ENCODE measurements around the gene MBD3L1. TPM values are rescaled to one million over a fixed set of nuclear protein-coding genes. Genes with fewer than 3 reads are reported as not detected.
A peak's percentile ranks its signal among the peaks of the same experiment; 100 is the strongest.

MBD3L1 gene
- total and polyA plus RNA-seq, 12 donors, result not detected

- no peak for DNase-seq
- no peaks in the 10 kb centered on the region for H3K4me1 ChIP-seq (replicated peaks in 1 of 2)
- no peak overlapping the region for H3K4me3 ChIP-seq
- no peaks in the 10 kb centered on the region for H3K27me3 ChIP-seq
- 94 to 100% (median 98%) methylated on average over 3 to 5 of the region's 5 CpGs for WGBS, 4 donors
- H3K9me3 ChIP-seq (replicated peaks in 1 of 3), result peaks cover 0 to 16% (median 10%) of the 10 kb centered on the region in 3 donors
- peaks cover 0 to 70% of the 10 kb centered on the region in 2 donors for H3K36me3 ChIP-seq (replicated peaks in 1 of 2)
- TF ChIP-seq CTCF (IDR thresholded peaks at IDR 0.05), result no peak
- no peak overlapping the region for H3K27ac ChIP-seq
- intact Hi-C loops (cut with DNase I), result no loop called here
These were observed 10.4 kb upstream of the MBD3L1 start for GRCh38 chr19:8821748-8822241.

- H3K4me1 ChIP-seq (replicated peaks in 1 of 2), result peaks cover 3% of the 10 kb centered on the region in 2 donors
- peaks cover 0 to 30% of the 10 kb centered on the region in 2 donors for H3K36me3 ChIP-seq (replicated peaks in 1 of 2)
- no peak overlapping the region for H3K4me3 ChIP-seq
- intact Hi-C loops (cut with DNase I), result no loop called here
- TF ChIP-seq POLR2A (IDR thresholded peaks at IDR 0.05) (no peak), CTCF (IDR thresholded peaks at IDR 0.05) (no peak)
- no peaks in the 10 kb centered on the region for H3K9me3 ChIP-seq (replicated peaks in 1 of 3)
- DNase-seq, result no peak
- WGBS, 4 donors, result 92 to 98% (median 97%) methylated on average over 4 to 5 of the region's 5 CpGs
- no peaks in the 10 kb centered on the region for H3K27me3 ChIP-seq
- H3K27ac ChIP-seq, result no peak overlapping the region
These were observed 5.8 kb upstream of the MBD3L1 start for GRCh38 chr19:8826371-8826770.

- intact Hi-C loops (cut with DNase I), result no loop called here
- H3K36me3 ChIP-seq (replicated peaks in 1 of 2), result peaks cover 0 to 21% of the 10 kb centered on the region in 2 donors
- peaks cover 6% of the 10 kb centered on the region in 2 donors for H3K4me1 ChIP-seq (replicated peaks in 1 of 2)
These were observed 4.9 kb upstream of the MBD3L1 start for GRCh38 chr19:8827277-8827676.

GRCh38 chr19:8831373-8831772, 804 bp upstream of the MBD3L1 start:
- WGBS, 4 donors, result 43 to 56% (median 51%) methylated on average over 5 to 6 of the region's 6 CpGs
- H3K27ac ChIP-seq, result peak overlapping the region in 3 of 5 donors; percentile 92 to 97 (median 96)
- H3K9me3 ChIP-seq (replicated peaks in 1 of 3), result no peaks in the 10 kb centered on the region
- no peaks in the 10 kb centered on the region for H3K36me3 ChIP-seq (replicated peaks in 1 of 2)
- peaks cover 6% of the 10 kb centered on the region in 2 donors for H3K4me1 ChIP-seq (replicated peaks in 1 of 2)
- intact Hi-C loops (cut with DNase I), result no loop called here
- DNase-seq, result no peak
- peak overlapping the region in 3 of 4 donors; percentile 6 to 97 (median 85) for H3K4me3 ChIP-seq
- no peaks in the 10 kb centered on the region for H3K27me3 ChIP-seq
- no peak for TF ChIP-seq POLR2A (IDR thresholded peaks at IDR 0.05)
- no peak for TF ChIP-seq CTCF (IDR thresholded peaks at IDR 0.05)

More at GRCh38 chr19:8827277-8827676, 4.9 kb upstream of the MBD3L1 start:
- H3K9me3 ChIP-seq (replicated peaks in 1 of 3), result no peaks in the 10 kb centered on the region
- no peak overlapping the region for H3K27ac ChIP-seq
- H3K4me3 ChIP-seq, result no peak overlapping the region
- H3K27me3 ChIP-seq, result no peaks in the 10 kb centered on the region
- TF ChIP-seq POLR2A (IDR thresholded peaks at IDR 0.05), result no peak
- TF ChIP-seq CTCF (IDR thresholded peaks at IDR 0.05), result no peak
- DNase-seq, result no peak
